Upper lobe of left lung (tissue), 4 donors: ENCODE measurements around the gene RDH13.
"Not testable (repeated sequence)": the region's sequence is repeated elsewhere in the genome, so short reads cannot be mapped to it uniquely, and the experiment has no call there.

Experiments used
- POLR2AphosphoS5 ChIP-seq, 2 donors: sonication (generic); formaldehyde crosslinking; IDR thresholded peaks; one replicate each; pipeline ENCODE4 v1.5.1; 2017; ENCODE audit warnings: antibody characterized with exemption in 2 of 2
- TF ChIP-seq, protein P1 (sequence below), 6 experiments: fragments of 450-650 bp in 4 of 6; fragments of 200-600 bp in 2 of 6; sonication (generic) in 2 of 6; IDR thresholded peaks; one replicate each; pipeline ENCODE4 v1.5.1; 2016 to 2019; ENCODE audit warnings: antibody characterized with exemption in 6 of 6

DNA sequence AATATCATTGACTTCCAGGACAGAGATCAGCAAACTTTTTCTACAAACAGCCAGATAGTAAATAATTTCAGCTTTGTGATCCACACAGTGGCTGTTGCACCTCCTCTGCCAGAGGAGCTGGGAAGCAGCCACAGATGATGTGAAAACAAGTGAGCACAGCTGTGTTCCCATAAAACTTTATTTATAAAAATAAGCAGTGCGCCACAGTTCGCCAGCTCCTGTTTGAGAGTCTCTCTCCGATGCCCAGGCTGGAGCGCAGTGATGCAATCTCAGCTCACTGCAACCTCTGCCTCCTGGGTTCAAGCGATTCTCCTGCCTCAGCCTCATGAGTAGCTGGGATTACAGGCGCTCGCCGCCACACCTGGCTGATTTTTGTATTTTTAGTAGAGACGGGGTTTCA, 2.6 kb upstream of the RDH13 start:
- TF ChIP-seq, protein P1, sequence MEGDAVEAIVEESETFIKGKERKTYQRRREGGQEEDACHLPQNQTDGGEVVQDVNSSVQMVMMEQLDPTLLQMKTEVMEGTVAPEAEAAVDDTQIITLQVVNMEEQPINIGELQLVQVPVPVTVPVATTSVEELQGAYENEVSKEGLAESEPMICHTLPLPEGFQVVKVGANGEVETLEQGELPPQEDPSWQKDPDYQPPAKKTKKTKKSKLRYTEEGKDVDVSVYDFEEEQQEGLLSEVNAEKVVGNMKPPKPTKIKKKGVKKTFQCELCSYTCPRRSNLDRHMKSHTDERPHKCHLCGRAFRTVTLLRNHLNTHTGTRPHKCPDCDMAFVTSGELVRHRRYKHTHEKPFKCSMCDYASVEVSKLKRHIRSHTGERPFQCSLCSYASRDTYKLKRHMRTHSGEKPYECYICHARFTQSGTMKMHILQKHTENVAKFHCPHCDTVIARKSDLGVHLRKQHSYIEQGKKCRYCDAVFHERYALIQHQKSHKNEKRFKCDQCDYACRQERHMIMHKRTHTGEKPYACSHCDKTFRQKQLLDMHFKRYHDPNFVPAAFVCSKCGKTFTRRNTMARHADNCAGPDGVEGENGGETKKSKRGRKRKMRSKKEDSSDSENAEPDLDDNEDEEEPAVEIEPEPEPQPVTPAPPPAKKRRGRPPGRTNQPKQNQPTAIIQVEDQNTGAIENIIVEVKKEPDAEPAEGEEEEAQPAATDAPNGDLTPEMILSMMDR (IDR thresholded peaks at IDR 0.05): not testable (repeated sequence)
- TF ChIP-seq POLR2AphosphoS5 (IDR thresholded peaks at IDR 0.05): not testable (repeated sequence)
